Neural cell (in vitro differentiated cells): Measurements from ENCODE around the gene DIAPH1. TPM values are rescaled to one million over a fixed set of nuclear protein-coding genes. Genes with fewer than 3 reads are reported as not detected.
A peak's percentile ranks its signal among the peaks of the same experiment; 100 is the strongest.

Experiments
- H2AFZ ChIP-seq: fragments of 200-600, 300-800 bp; sonication (generic), shearing (Covaris generic); 2 replicates; pipeline ENCODE4 v1.6.0; 2014; ENCODE audit warnings: low read depth, mild to moderate bottlenecking, antibody characterized with exemption, low read length, moderate library complexity
- H3F3A ChIP-seq: fragments of 200-600 bp; shearing (Covaris generic); 2 replicates; pipeline ENCODE4 v1.6.1; 2016; ENCODE audit warnings: mild to moderate bottlenecking, moderate library complexity, mixed read lengths, antibody characterized with exemption, low read length; ENCODE audit not compliant: insufficient read depth, poor library complexity, severe bottlenecking
- H3K27ac ChIP-seq: fragments of 200-600, 300-800 bp; sonication (generic), shearing (Covaris generic); 2 replicates; pipeline ENCODE4 v1.5.1; 2014; ENCODE audit warnings: mild to moderate bottlenecking, low read length, moderate library complexity
- H3K27me3 ChIP-seq: fragments of 300-800, 200-600 bp; sonication (generic), shearing (Covaris generic); 2 replicates; pipeline ENCODE4 v1.6.0; 2014; ENCODE audit warnings: mild to moderate bottlenecking, low read depth, low read length, moderate library complexity; ENCODE audit not compliant: insufficient read depth
- H3K36me3 ChIP-seq: fragments of 300-800, 200-600 bp; sonication (generic), shearing (Covaris generic); 2 replicates; pipeline ENCODE4 v1.5.1; 2014; ENCODE audit warnings: mild to moderate bottlenecking, antibody characterized with exemption, low read length, moderate library complexity; ENCODE audit not compliant: insufficient read depth
- H3K4me2 ChIP-seq: fragments of 300-800, 200-600 bp; sonication (generic), shearing (Covaris generic); 2 replicates; pipeline ENCODE4 v1.6.0; 2014; ENCODE audit warnings: mild to moderate bottlenecking, low read length
- H3K4me3 ChIP-seq: fragments of 300-800, 200-600 bp; sonication (generic), shearing (Covaris generic); 2 replicates; pipeline ENCODE4 v1.5.1; 2014; ENCODE audit warnings: mild to moderate bottlenecking, low read length, moderate library complexity
- H3K79me2 ChIP-seq: fragments of 200-600 bp; shearing (Covaris generic); replicated peaks from 2 replicates; pipeline ENCODE4 v1.6.0; 2014; ENCODE audit warnings: mild to moderate bottlenecking, low read length, moderate library complexity; ENCODE audit not compliant: insufficient read depth
- H3K9ac ChIP-seq: fragments of 300-800, 200-600 bp; sonication (generic), shearing (Covaris generic); 2 replicates; pipeline ENCODE4 v1.6.1; 2016; ENCODE audit warnings: mild to moderate bottlenecking, low read length, mixed read lengths
- H3K9me2 ChIP-seq: fragments of 200-600 bp; shearing (Covaris generic); 2 replicates; pipeline ENCODE4 v1.6.1; 2016; ENCODE audit warnings: mild to moderate bottlenecking, low read length, mixed read lengths; ENCODE audit not compliant: insufficient read depth
- H3K9me3 ChIP-seq: fragments of 200-600, 300-800 bp; sonication (generic), shearing (Covaris generic); 2 replicates; pipeline ENCODE4 v1.6.1; 2016; ENCODE audit warnings: mild to moderate bottlenecking, mixed run types, low read length, moderate library complexity, mixed read lengths
- H4K20me1 ChIP-seq: fragments of 200-600 bp; shearing (Covaris generic); 2 replicates; pipeline ENCODE4 v1.6.1; 2016; ENCODE audit warnings: mild to moderate bottlenecking, mixed run types; ENCODE audit not compliant: insufficient read depth
- CTCF ChIP-seq: fragments of 450-650 bp; IDR thresholded peaks from 2 replicates; pipeline ENCODE4 v1.5.1; 2014; ENCODE audit warnings: antibody characterized with exemption, mild to moderate bottlenecking, moderate library complexity; ENCODE audit not compliant: poor library complexity, severe bottlenecking
- EP300 ChIP-seq: fragments of 450-650 bp; conservative IDR thresholded peaks from 2 replicates; pipeline ENCODE4 v1.6.1; 2014; ENCODE audit warnings: antibody characterized with exemption, mild to moderate bottlenecking, moderate library complexity; ENCODE audit not compliant: poor library complexity, severe bottlenecking
- EZH2 ChIP-seq: fragments of 200-600, 300-800 bp; shearing (Covaris generic), sonication (generic); IDR thresholded peaks from 2 replicates; pipeline ENCODE4 v1.6.1; 2014; ENCODE audit warnings: antibody characterized with exemption, low read length, borderline replicate concordance, mild to moderate bottlenecking; ENCODE audit not compliant: insufficient read depth, poor library complexity, severe bottlenecking
- MXI1 ChIP-seq: fragments of 450-650 bp; conservative IDR thresholded peaks from 2 replicates; pipeline ENCODE4 v1.6.1; 2014; ENCODE audit warnings: antibody characterized with exemption, mild to moderate bottlenecking; ENCODE audit not compliant: poor library complexity, severe bottlenecking
- POLR2AphosphoS5 ChIP-seq: IDR thresholded peaks from 2 replicates; pipeline ENCODE4 v1.6.1; 2012
- RAD21 ChIP-seq: fragments of 450-650 bp; conservative IDR thresholded peaks from 2 replicates; pipeline ENCODE4 v1.6.1; 2014; ENCODE audit warnings: antibody characterized with exemption, mild to moderate bottlenecking, moderate library complexity
- REST ChIP-seq: IDR thresholded peaks from 2 replicates; pipeline ENCODE4 v1.6.1; 2012; ENCODE audit warnings: borderline replicate concordance
- SMC3 ChIP-seq: fragments of 450-650 bp; conservative IDR thresholded peaks from 2 replicates; pipeline ENCODE4 v1.6.1; 2014; ENCODE audit warnings: antibody characterized with exemption, mild to moderate bottlenecking, moderate library complexity; ENCODE audit not compliant: poor library complexity
- TAF1 ChIP-seq: IDR thresholded peaks from 2 replicates; pipeline ENCODE4 v1.6.1; 2012; ENCODE audit warnings: low read depth
- polyA plus RNA-seq: library from polyadenylated mRNA; depleted of rRNA; stranded (reverse); fragments of >200 nt; gene quantifications from 2 replicates; pipeline ENCODE4 v1.2.3, GENCODE V29; 2014

DIAPH1 gene
- polyA plus RNA-seq, 1 donor from 2014 or later: 21.9 TPM

- H3K36me3 ChIP-seq: no peaks in the 10 kb centered on the region
- H3K9me2 ChIP-seq: no peaks in the 10 kb centered on the region
- H4K20me1 ChIP-seq: no peaks in the 10 kb centered on the region
- peak overlapping the region; percentile 44 for H3K4me2 ChIP-seq
- H2AFZ ChIP-seq: peak overlapping the region; percentile 30
- TF ChIP-seq EZH2 (no peak), SMC3 (no peak), POLR2AphosphoS5 (peak; percentile 21)
- H3K9me3 ChIP-seq: no peaks in the 10 kb centered on the region
- H3K27ac ChIP-seq: peak overlapping the region; percentile 17
- peak overlapping the region; percentile 76 for H3K4me3 ChIP-seq
- peak overlapping the region; percentile 76 for H3K9ac ChIP-seq
- H3K27me3 ChIP-seq: no peaks in the 10 kb centered on the region
- peaks cover 24% of the 10 kb centered on the region for H3K79me2 ChIP-seq
- no peaks in the 10 kb centered on the region for H3F3A ChIP-seq
Observed at GRCh38 chr5:141618030-141618803, 583 bp downstream of the DIAPH1 start.

- Histone ChIP-seq H3K9me2 (no peaks in the 10 kb centered on the region), H3K27ac (no peak overlapping the region), H3K27me3 (no peaks in the 10 kb centered on the region), H3F3A (no peaks in the 10 kb centered on the region), H3K4me2 (peak overlapping the region; percentile 44), H3K79me2 (peaks cover 27% of the 10 kb centered on the region), H4K20me1 (no peaks in the 10 kb centered on the region), H2AFZ (no peak overlapping the region), H3K4me3 (peak overlapping the region; percentile 76), H3K9ac (peak overlapping the region; percentile 76), H3K36me3 (no peaks in the 10 kb centered on the region), H3K9me3 (no peaks in the 10 kb centered on the region)
- TF ChIP-seq CTCF: no peak
Observed at GRCh38 chr5:141617682-141618029, 1.1 kb downstream of the DIAPH1 start.

- Histone ChIP-seq H3K27me3 (no peaks in the 10 kb centered on the region), H3K9ac (no peak overlapping the region), H3K36me3 (no peaks in the 10 kb centered on the region), H4K20me1 (no peaks in the 10 kb centered on the region), H3K4me3 (peak overlapping the region; percentile 76), H3K9me2 (no peaks in the 10 kb centered on the region), H3F3A (no peaks in the 10 kb centered on the region), H3K4me2 (peak overlapping the region; percentile 44), H2AFZ (no peak overlapping the region), H3K27ac (no peak overlapping the region), H3K9me3 (no peaks in the 10 kb centered on the region), H3K79me2 (peaks cover 32% of the 10 kb centered on the region)
- no peak for TF ChIP-seq CTCF
- TF ChIP-seq MXI1: no peak
- TF ChIP-seq REST: no peak
- TF ChIP-seq EP300: no peak
- no peak for TF ChIP-seq RAD21
- TF ChIP-seq SMC3: no peak
- TF ChIP-seq TAF1: no peak
- no peak for TF ChIP-seq EZH2
- TF ChIP-seq POLR2AphosphoS5: no peak
Observed at GRCh38 chr5:141617128-141617527, 1.7 kb downstream of the DIAPH1 start.
